GM06990 (cell line): Measurements from ENCODE around the gene KDM4B.

Source experiments
- DNase-seq: peaks from one replicate; pipeline ENCODE4 v3.0.0-alpha.2; 2011; ENCODE audit not compliant: insufficient read length; ENCODE audit errors: extremely low read depth
- H3K27me3 ChIP-seq: replicated peaks from 2 replicates; pipeline ENCODE4 v1.6.0; 2011; ENCODE audit warnings: low read length; ENCODE audit not compliant: control insufficient read depth, insufficient read depth
- H3K36me3 ChIP-seq: 2 replicates; pipeline ENCODE4 v1.5.1; 2011; ENCODE audit warnings: low read length; ENCODE audit not compliant: control insufficient read depth, insufficient read depth
- H3K4me3 ChIP-seq: replicated peaks from 2 replicates; pipeline ENCODE4 v1.5.1; 2011; ENCODE audit warnings: low read depth, mild to moderate bottlenecking, control low read depth, low read length
- CTCF ChIP-seq: IDR thresholded peaks from 2 replicates; pipeline ENCODE4 v1.5.1; 2011; ENCODE audit warnings: low read length, control low read depth, mild to moderate bottlenecking, inconsistent platforms; ENCODE audit not compliant: insufficient read depth, poor library complexity, severe bottlenecking

Gene KDM4B

GRCh38 chr19:5089283-5089682 is 120.4 kb downstream of the KDM4B start:
- H3K36me3 ChIP-seq: peaks cover 16% of the 10 kb centered on the region
- H3K4me3 ChIP-seq: no peak overlapping the region
- no peak for TF ChIP-seq CTCF
- no peaks in the 10 kb centered on the region for H3K27me3 ChIP-seq
- DNase-seq: no peak

- no peak for TF ChIP-seq CTCF
- DNase-seq: no peak
- no peak overlapping the region for H3K4me3 ChIP-seq
- H3K36me3 ChIP-seq: peaks cover 13% of the 10 kb centered on the region
- no peaks in the 10 kb centered on the region for H3K27me3 ChIP-seq
Measured at GRCh38 chr19:5090465-5091017, 121.6 kb downstream of the KDM4B start.

GRCh38 chr19:5091018-5091683 is 122.2 kb downstream of the KDM4B start:
- TF ChIP-seq CTCF: no peak
- no peak for DNase-seq
- Histone ChIP-seq H3K4me3 (no peak overlapping the region), H3K27me3 (no peaks in the 10 kb centered on the region), H3K36me3 (peaks cover 13% of the 10 kb centered on the region)

GRCh38 chr19:5091684-5092480 is 123.0 kb downstream of the KDM4B start:
- Histone ChIP-seq H3K4me3 (no peak overlapping the region), H3K36me3 (peaks cover 9% of the 10 kb centered on the region), H3K27me3 (no peaks in the 10 kb centered on the region)
- no peak for DNase-seq
- no peak for TF ChIP-seq CTCF

- TF ChIP-seq CTCF: no peak
- Histone ChIP-seq H3K27me3 (no peaks in the 10 kb centered on the region), H3K36me3 (peaks cover 10% of the 10 kb centered on the region), H3K4me3 (no peak overlapping the region)
- DNase-seq: no peak
Measured at GRCh38 chr19:5092481-5092843, 123.5 kb downstream of the KDM4B start.
